GF-D8 (cell line): ENCODE measurements around the gene SIPA1L3.

Experiments used
- DNase-seq: peaks from one replicate; lab custom pipeline; 2025; lab: John Stamatoyannopoulos, UW

Gene SIPA1L3

DNA sequence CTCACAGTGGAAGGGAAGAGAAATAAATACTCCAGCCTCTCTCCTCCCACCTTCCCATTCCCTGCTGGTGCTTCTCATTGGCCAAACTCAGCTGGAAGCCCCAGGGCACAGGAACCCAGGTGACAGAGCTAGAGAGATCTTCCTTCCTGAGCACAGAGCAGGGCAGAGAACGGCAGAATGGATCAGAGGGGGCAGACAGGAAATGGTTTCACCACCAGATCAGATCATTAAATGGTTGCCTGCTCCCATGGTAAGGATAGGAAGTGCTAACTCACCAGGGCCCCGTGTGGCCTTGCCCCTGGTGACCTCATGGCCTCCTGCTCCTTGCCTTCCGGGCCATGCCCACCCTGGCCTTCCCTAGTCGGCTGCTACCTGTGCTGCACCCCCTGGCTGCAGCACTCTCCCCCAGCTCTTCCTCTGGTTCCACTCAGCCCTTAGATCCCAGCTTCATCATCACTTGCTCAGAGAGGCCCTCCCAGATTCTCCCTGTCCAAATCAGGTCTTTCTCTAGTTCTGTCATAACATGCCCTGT lies 208.3 kb downstream of the SIPA1L3 start:
- DNase-seq, result peak; percentile 16

DNA sequence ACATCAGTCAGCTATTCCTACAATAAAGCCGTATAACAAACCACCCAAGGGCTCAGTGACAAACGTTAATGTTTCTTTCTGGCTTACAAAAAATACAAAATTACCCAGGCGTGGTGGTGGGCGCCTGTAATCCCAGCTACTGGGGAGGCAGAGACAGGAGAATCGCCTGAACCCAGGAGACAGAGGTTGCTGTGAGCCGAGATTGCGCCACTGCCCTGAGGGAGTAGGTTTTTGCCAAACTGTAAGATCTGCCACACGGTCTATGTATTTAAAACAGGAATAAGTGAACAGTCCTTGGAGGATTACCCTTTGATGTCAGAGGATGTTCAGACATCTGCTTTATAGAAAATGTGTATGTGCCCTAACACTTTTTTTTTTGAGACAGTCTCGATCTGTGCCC lies 211.2 kb downstream of the SIPA1L3 start:
- no peak for DNase-seq

DNA sequence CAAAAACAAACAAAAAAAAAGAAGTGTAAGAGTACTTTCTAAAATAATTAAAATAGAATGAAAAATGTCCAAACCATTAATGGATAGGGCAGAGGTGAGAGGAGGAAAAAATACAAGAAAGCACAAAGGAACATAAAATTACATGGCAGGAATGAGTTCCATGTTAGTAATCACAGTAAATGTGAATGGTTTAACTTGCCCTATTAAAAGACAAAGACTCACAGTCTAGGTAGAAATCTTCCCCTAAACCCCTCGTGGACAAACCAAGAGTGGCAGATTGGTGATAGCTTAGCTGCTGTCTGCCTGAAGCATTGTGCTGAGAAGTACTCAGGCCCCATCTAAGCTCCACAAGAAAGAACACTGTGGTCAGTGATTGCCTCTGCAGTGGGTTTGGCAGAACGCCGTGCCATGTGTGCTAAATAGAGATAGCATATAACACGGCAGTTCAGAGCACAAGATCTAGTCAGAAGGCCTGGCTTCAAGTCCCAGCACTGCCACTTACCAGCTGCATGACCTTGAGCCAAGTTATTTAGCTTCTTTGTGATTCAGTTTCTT lies 213.5 kb downstream of the SIPA1L3 start:
- DNase-seq, result no peak

DNA sequence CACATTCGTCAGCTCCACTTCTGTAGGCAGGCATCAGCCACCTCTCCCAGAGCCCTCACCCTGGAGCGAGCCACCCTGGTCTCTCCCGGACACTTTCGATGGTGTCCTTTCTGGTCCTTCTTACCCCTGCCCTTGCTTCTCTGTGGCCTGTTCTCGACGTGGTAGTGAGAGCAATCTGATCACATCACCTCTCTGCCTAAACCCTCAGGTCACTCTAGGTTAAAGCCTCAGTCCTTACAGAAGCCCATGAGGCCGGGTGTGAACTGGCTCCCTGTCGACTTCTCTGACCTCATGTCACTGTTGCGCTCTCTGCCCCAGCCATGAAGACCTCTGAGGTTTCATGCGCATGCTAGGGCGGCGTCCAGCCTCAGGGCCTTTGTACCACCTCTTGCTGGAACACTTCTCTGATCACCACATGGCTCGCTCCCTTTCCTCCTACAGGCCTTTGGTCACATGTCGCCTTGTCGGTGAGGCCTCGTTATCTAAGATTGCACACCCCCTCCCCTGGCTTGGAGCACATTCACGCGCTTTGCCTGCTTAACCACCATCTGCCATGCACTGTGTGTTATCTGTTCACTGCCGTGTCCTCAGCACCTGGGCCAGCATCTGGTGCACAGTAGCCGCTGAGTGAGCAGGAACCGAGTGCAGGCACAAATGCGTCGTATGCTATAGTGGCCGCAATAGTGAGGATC lies 215.5 kb downstream of the SIPA1L3 start:
- DNase-seq, result no peak

DNA sequence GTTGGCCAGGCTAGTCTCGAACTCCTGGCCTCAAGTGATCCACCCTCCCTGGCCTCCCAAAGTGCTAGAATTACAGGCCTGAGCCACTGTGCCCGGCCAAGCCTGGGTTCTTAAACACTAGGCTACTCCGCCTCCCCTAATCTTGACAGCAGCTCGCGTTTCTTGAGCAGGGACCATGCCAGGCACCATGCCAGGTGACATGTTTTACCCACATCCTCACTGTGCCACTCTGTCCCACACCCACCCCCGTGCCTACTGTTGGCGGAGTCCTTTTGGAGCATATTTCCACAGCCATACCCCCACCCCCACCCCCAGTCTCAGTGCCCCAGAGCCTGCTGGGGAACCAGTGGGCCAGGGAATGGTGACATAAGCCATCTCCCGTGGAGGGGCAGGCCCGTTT lies 218.2 kb downstream of the SIPA1L3 start:
- DNase-seq, result no peak

DNA sequence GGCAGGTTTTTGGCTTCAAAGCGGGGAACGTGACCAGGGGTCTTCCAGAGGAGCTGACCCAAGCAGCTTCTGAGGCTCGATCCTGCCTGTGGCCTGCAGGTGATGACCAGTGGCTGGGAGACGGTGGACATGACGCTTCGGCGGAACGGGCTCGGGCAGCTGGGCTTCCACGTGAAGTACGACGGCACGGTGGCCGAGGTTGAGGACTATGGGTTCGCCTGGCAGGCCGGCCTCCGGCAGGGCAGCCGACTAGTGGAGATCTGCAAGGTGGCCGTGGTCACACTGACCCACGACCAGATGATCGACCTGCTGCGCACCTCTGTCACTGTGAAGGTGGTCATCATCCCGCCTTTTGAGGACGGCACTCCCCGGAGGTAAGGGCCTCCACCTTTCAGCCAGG lies 223.4 kb downstream of the SIPA1L3 start:
- no peak for DNase-seq

DNA sequence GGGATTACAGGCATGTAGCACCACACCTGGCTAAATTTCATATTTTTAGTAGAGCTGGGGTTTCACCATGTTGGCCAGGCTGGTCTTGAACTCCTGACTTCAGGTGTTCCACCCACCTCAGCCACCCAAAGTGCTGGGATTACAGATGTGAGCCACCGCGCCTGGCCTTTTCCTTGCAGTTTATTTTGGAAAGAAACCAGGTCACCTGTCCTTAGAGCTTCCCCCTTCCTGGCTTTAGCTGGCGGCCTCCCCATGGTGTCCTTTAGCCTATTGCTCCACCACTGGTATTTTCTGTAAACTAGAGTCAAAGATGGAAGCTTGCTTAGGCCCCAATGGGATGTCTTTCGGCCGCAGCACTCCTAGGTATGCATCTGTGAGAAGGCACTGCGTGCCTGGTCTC lies 225.8 kb downstream of the SIPA1L3 start:
- DNase-seq, result no peak

DNA sequence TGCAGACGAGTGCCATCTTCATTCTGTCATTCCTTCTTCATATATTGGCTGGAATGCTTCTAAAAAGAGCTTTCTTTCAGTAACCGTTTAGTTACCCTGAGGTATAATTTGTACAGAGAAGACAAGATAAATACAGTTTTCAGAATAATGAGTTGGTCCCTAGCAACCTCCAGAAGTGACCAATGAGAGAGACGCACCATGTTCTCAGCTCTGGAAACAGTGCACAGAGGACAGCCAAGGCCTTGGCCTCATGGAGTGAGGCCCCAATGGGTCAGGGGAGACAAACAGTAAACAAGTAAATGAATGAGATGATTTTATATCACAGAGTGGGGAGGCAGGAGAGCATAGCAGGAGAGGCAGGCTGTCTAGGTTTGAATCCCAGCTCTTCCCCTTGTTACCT lies 226.3 kb downstream of the SIPA1L3 start:
- DNase-seq, result no peak

DNA sequence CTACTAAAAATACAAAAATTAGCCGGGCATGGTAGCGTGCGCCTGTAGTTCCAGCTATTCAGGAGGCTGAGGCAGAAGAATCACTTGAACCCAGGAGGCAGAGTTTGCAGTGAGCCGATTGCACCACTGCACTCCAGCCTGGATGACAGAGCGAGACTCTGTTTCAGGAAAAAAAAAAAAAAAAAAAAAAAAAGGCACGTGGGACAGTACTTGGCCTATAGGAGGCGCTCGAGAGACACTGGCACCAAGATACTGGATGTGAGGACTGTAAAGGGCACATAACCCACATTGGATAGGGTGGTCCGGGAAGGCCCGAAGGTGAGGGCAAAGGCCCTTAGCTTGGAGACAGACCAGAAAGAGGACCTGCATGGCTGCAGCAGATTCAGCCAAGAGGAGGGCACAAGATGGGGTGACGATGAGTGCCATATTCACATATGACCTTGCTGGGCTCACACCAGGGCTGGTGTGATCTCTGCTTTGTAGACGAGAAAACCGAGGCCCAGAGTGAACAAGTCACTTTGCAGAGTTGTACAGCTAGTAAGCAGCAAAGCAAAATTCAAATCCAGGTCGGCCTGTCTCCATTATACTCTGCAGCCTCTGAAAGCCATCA lies 227.6 kb downstream of the SIPA1L3 start:
- no peak for DNase-seq

DNA sequence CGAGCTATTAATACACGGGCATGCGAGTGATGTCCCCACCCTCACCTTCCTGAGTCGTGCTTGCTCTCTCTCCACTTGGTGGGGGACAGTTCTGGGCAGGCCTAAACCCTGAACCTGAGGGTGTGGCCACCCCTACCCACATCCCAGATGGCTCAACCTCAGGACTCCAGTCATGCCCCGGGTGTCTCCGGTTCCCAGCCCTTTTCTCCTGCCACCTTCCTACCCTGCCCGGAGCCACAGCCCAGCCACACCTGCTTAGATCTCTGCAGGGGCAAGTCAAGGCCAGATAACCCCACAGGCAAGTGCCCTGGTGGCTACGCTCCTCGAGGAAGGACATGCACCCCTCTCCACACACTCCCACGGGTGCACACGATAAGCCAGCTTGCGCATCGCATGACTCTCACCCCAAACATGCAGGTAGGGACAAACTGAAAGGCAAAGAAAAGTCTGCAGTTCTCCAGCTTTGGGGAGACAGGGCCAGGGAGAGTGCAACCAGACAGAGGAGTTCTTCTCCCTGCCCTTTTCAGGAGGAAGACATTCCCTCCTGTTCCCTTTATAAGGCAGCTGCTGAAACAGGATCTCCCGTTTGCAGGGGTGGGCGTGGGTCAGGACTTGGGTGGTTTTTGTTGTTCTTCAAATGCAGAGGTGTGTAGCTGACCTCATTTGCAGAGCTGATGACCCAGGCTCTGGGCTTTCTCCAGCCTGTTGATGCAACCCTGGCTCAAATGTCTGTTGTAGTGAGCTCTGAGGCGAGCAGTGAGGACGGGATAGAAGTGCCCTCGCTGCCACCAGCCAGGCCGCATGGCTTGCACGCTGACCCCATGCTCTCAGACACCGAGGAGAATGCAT lies 228.4 kb downstream of the SIPA1L3 start:
- no peak for DNase-seq

DNA sequence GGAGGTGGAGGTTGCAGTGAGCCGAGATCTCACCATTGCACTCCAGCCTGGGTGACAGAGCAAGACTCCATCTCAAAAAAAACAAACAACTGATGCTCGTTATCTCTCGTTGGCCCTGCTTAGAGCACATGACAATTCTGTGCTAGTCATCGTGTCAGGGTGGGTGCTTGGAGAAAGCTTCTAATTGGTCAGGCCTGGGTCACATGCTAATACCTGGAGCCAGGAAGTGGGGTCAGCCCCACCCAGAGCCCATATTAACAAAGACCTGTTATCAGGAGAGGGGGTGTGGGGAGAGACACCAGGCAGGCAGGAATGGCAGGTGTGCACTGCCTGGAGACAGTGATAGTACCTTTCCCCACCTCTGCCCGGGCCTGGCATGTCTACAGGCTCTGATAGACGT lies 232.1 kb downstream of the SIPA1L3 start:
- DNase-seq, result no peak

DNA sequence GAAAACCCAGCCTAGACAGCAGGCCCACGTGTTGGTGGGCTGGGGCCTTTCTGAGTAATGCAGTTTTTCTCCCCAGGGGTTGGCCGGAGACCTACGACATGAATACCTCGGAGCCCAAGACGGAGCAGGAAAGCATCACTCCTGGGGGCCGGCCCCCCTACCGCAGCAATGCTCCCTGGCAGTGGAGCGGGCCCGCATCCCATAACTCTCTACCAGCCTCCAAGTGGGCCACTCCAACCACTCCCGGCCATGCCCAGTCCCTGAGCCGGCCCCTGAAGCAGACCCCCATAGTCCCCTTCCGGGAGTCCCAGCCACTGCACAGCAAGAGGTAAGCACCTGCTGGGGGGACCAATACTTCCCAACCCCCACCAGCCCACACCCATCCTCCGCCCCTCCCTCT lies 234.1 kb downstream of the SIPA1L3 start:
- DNase-seq, result no peak

DNA sequence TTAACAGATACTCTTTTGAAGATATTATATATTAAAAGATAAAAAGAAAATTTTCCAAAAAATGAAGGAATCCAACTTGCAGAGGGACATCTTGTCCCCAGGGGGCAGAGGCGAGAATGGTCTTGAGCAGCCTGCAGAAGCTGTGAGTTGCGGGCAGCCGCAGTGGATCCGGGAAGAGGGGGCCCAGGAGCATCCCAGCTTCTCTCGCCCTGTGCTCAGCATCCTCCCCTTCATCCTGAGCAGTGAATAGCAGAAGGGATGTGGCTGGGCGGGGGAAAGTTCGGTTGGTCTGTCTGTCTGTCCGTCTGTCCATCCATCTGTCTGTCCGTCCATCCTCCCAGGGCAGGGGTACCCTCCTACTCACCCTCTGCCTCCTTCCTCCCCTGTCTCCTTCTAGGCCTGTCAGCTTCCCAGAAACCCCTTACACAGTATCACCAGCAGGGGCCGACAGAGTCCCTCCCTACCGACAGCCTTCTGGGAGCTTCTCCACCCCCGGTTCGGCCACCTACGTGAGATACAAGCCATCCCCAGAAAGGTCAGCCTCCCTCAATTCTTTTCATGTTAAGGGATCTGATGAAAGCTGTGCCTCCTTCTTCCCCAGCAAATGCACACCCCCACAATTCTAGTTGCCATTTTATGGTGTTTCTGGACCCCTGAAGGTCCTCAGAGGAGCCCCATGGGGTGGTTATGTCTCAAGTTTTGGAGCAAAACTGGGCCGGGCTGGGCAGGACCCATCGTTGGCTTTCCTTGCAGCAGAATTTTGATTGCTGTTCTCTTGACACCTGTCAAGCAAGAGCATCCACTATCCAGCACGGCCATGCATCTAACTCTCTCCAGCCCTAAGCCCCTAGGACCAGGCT lies 235.4 kb downstream of the SIPA1L3 start:
- no peak for DNase-seq

DNA sequence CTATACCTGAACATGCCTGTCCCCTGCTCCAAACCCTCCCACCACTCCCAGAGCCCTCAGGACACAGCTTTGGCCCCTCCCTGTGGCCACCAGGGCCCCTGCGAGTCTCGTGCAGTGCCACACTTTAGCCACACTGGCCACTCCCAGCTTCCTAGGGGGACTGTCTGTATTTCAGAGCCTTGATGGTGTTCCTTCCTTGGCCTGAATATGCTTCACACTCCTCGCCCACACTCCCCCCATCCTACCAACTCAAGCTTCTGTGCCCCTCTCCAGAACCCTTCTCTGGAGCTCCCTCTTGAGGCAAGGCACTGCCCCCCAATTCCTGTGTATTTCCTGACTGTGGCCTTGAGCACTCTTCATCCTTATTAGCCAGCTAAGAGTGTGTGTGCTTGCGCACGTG lies 236.8 kb downstream of the SIPA1L3 start:
- DNase-seq, result no peak

DNA sequence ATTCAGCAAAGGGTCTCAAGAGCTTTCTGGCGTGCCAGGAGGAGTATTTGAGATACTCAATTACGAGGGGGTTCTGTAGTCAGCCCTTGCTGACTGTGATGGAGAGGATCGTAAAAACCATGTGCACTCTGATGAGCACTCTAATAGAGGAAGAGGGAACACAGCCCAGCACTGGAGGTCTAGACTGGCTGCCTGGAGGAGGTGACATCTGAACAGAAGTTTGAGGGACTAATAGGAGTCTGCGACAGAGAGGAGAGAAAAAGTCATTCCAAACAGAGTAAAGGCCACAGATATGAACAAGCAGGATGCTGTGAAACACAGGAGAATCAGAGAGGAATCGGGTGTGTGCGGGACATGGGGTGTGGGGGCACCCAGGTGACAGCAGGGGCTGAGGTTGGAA lies 237.7 kb downstream of the SIPA1L3 start:
- no peak for DNase-seq

DNA sequence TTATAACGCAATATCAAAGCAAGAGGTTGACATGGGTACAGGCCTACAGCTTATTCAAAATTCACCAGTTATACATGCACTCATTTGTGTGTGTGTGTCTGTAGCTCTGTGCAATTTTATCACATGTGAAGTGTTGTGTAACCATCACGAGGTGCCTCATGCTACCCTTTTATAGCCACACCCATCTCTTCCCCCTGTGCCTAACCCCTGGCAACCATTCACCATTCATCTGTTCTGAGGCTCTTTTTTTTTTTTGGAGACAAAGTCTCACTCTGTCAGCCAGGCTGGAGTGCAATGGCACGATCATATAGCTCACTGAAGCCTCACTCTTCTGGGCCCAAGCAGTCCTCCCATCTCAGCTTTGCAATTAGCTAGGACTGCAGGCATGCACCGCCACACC lies 238.6 kb downstream of the SIPA1L3 start:
- DNase-seq, result no peak

DNA sequence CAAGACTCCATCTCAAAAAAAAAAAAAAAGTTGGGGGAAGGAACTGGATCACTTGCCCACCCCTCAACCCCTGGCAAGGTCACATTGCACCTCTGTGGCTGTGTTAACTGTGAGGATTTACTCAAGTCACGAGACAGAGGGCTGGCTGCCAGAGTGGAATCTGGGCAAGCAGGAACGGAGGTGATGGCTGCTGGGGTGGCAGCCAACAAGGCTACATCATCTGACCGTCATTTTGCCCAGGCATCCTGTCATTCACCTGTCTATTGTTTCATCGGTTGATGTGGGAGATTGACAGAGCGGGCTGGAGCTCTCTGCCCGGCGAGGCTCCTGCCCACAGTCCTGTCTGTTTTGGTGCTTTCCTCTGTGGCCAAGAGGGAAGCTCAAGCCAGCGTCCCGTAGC lies 241.3 kb downstream of the SIPA1L3 start:
- DNase-seq, result no peak

DNA sequence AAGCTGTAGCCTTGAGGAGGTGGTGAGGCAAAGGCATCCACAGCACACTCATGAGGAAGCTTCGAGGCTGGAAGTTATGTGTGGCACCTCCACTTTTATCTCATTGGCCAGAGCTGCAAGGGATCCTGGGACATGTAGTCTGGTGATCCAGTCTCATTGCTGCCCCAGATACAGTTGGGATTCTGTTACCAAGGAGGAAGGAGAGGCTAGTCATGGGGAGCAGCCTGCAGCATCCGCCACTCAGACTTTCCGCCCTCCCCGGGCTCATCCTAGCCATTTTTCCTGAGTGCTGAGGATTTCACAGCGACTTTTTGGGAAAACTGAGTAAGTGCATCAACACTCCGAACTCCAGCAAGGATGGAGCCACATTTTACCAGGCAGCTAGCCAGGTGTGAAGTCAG lies 242.7 kb downstream of the SIPA1L3 start:
- no peak for DNase-seq

DNA sequence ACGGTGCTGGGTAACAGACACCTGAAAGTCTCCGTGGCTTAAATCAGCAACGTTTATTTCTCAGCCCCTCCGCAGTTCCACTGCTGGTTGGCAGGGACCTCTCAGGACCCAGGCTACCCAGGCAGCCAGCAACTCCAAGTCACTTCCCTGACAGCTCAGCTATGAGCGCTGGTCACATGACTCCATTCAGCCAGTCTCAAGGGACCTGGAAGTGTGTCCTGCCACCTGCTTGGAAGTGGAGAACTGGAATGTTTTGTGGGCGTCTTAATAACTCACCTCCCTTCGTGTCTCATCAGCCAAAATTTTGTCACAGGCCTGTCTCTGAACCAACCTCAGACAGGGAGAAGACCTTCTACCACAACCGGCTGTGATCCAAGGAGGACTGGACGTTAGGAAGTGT lies 244.2 kb downstream of the SIPA1L3 start:
- DNase-seq, result no peak

DNA sequence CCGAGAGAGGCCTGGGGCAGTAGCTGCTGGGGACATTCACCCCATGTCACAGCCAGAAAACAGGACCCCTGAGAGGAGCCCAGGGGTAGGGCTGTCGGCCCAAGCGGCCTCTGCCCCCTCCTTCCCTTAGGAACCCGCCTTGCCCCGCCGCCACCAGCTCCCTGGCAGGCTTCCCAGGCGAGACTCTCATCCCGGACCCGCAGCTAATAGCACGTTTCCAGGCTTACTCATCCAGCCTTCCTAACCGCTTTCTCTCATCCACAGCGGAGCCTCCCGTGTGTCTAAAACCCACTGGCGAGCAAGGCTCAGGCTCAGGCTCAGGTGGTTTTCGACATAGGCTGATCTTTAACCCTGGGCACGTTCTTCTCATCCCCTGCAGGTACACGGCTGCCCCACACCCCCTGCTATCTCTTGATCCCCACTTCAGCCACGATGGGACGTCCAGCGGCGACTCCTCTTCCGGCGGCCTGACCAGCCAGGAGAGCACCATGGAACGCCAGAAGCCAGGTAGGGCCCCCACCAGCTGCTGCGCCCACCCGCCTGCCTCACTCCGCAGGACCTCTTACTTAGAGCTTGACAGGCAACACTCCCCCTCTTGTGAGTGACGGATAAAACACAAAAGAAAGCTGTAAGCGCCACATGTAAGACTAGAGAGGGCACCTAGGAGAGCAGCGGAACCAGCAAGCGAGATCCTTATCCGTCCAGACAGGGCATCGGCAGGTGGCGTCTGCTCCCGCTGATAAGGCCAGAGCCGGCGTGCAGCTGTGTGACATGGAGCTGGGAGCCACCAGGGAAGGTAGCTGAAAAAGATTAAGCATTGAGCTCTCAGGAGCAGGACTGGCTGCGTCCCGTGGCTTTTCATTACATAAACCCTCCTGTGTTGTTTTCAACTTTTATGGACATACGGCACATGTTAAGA lies 245.7 kb downstream of the SIPA1L3 start:
- no peak for DNase-seq

DNA sequence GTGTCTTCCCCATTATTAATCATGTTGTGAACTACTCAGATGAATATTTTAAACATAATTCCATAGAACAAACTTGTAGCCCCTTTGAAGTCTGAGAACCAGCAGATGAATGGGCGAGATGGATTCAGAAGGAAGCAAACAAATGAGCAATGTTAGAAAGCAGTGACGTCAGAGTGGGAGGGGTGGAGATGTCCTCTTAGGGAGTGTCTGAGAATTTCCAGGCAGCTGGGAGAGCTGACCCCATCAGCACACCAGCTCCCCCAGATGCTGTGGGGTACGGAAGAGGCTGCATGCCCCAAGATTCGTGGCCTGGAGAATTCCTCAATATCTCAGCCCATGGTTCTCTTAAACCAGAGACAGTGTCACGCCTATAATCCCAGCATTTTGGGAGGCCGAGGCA lies 248.4 kb downstream of the SIPA1L3 start:
- no peak for DNase-seq
